Activated CD8-positive, alpha-beta memory T cell treated with anti-CD3 and anti-CD28 coated beads, Interleukin-2, amount 10 ng/mL, durations not matched to agents 7 days and 5 days (primary cell): Measurements from ENCODE around the gene FXYD1. TPM values are rescaled to one million over a fixed set of nuclear protein-coding genes. Genes with fewer than 3 reads are reported as not detected.

Source experiments
- ATAC-seq: fragments of 150-1000 bp; cut with Tn5 transposase; one replicate; pipeline ENCODE4 v1.10.0; 2021; ENCODE audit warnings: moderate library complexity
- CTCF ChIA-PET: fragments of 350-600 bp; sonication (Branson Sonifier 250); formaldehyde crosslinking; loops from one replicate; lab custom pipeline; 2021; ENCODE audit warnings: antibody characterized with exemption; lab: Charles Lee
- DNase-seq: peaks from one replicate; pipeline ENCODE4 v3.0.0-alpha.2; 2020
- H3K27ac Mint-ChIP-seq: one replicate; pipeline ENCODE4 v1.8.0; 2021; ENCODE audit warnings: mild to moderate bottlenecking, mixed read lengths
- H3K27me3 Mint-ChIP-seq: one replicate; pipeline ENCODE4 v1.8.0; 2021; ENCODE audit warnings: mixed read lengths
- H3K36me3 Mint-ChIP-seq: one replicate; pipeline ENCODE4 v1.8.0; 2021; ENCODE audit warnings: mild to moderate bottlenecking, mixed read lengths
- H3K4me1 Mint-ChIP-seq: one replicate; pipeline ENCODE4 v1.8.0; 2021; ENCODE audit warnings: mixed read lengths
- H3K4me3 Mint-ChIP-seq: one replicate; pipeline ENCODE4 v1.8.0; 2021; ENCODE audit warnings: mild to moderate bottlenecking, moderate library complexity, mixed read lengths
- H3K9me3 Mint-ChIP-seq: one replicate; pipeline ENCODE4 v1.8.0; 2022; ENCODE audit warnings: low read depth, mixed read lengths
- total RNA-seq, 2 experiments: library from RNA; stranded (reverse); gene quantifications; one replicate each; pipeline ENCODE4 v1.2.3, GENCODE V29; 2021

FXYD1 gene
- total RNA-seq, 2 experiments from 2014 or later, result 0.61 TPM; not detected in 1

DNA sequence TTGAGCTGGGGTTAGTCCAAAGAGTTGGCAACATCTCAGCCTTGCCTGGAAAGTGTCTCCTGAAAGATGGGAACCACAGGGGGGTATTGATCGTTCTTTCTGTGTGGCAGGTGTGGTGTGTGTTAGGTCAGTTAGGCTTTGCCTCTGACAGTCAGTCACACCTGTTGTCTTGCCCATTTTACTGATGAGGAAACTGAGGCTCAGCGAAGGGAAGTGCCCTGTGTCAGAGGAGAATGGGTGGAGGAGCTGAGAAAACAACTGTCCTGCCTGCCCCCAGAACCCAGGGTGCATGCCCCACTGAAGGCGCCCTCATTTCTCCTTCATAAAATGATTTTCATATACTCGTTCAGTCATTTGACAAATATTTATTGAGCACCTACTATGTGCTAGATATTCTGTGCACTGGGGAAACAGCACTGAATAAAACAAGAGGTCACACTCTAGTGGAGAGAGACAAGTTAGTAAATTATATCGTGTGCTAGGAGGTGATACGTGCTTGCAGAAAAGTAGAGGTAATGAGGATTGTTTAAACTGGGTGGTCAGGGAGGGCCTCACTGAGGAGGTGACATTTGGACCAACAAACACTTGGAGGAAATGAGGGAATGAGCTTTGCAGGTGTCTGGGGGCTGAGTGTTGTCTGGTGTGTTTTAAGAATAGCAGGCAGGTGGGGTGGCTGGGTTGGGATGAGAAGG, 17.5 kb downstream of the FXYD1 start:
- Mint-ChIP-seq H3K36me3 (peaks cover 58% of the 10 kb centered on the region), H3K9me3 (peaks cover under 1% of the 10 kb centered on the region), H3K27ac (peak overlapping the region; percentile 97), H3K4me3 (peak overlapping the region; percentile 97), H3K4me1 (peaks cover 37% of the 10 kb centered on the region), H3K27me3 (peaks cover 4% of the 10 kb centered on the region)
- ATAC-seq (no peak), DNase-seq (no peak)
- CTCF ChIA-PET, result no interaction called here

DNA sequence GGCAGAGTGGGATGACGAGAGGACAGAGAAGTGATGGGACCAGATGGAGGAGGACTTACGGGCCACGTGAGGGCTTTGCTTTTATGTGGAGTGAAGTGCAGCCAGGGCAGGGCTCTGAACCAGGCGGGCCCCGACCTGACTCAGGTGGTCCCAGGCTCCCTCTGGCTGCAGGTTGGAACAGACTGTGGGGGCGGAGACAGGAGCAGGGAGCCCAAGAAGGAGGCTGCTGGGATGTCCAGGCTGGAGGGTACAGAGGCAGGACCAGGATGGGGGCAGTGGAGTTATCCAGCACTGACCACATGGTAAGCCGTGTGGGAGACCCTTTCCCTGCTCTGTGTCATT, 18.0 kb downstream of the FXYD1 start:
- Mint-ChIP-seq H3K27ac (peak overlapping the region; percentile 30), H3K27me3 (peaks cover 4% of the 10 kb centered on the region), H3K9me3 (peaks cover 6% of the 10 kb centered on the region), H3K36me3 (peaks cover 63% of the 10 kb centered on the region), H3K4me3 (peak overlapping the region; percentile 97), H3K4me1 (peaks cover 37% of the 10 kb centered on the region)
- CTCF ChIA-PET, result no interaction called here
- ATAC-seq, result no peak
- no peak for DNase-seq

DNA sequence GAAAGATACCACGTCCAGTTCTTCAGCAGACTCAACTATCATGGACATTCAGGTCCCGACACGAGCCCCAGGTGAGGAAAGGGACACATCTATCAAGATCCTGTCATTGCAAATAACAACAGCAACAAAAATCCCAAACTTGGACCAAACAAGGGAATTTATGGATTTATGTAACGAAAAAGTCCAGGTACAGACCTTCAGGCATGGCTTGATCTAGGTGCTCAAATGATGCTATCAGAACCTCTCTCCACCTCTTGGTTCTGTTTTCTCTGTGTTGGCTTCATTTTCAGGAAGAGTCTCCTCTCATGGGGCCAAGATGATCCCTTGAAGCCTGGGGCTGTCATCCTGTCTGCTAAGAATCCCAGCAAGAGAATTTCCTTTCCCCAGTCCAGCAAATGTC, 18.8 kb downstream of the FXYD1 start:
- Mint-ChIP-seq H3K27me3 (peaks cover 1% of the 10 kb centered on the region), H3K4me1 (peaks cover 35% of the 10 kb centered on the region), H3K36me3 (peaks cover 70% of the 10 kb centered on the region), H3K4me3 (no peak overlapping the region), H3K27ac (no peak overlapping the region), H3K9me3 (peaks cover 9% of the 10 kb centered on the region)
- CTCF ChIA-PET, result no interaction called here
- ATAC-seq (no peak), DNase-seq (no peak)

DNA sequence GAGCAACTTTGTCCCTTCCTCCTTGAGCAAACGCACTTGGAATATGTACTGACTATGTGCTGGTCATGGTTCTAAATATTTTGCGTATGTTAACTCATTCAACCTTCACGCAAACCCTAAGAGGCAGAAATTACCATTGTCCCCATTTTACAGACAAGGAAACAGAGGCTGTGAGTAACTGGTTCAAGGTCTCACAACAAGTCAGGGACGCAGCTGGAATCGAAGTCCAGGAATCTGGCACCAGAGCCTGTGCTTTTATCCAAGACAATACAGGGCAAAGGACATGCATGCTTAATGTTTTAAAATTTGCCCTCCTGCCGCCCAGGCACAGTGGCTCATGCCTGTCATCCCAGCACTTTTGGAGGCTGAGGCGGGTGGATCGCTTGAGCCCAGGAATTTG, 21.0 kb downstream of the FXYD1 start:
- Mint-ChIP-seq H3K27me3 (no peaks in the 10 kb centered on the region), H3K9me3 (peaks cover 19% of the 10 kb centered on the region), H3K4me1 (peaks cover 25% of the 10 kb centered on the region), H3K4me3 (no peak overlapping the region), H3K36me3 (peaks cover 91% of the 10 kb centered on the region), H3K27ac (no peak overlapping the region)
- ATAC-seq (no peak), DNase-seq (no peak)
- CTCF ChIA-PET, result interaction anchor here (3.3 kb wide), 1 partner anchor 18 kb away, joined by 14 read pairs; the partner anchor contains the start of gene FXYD7

DNA sequence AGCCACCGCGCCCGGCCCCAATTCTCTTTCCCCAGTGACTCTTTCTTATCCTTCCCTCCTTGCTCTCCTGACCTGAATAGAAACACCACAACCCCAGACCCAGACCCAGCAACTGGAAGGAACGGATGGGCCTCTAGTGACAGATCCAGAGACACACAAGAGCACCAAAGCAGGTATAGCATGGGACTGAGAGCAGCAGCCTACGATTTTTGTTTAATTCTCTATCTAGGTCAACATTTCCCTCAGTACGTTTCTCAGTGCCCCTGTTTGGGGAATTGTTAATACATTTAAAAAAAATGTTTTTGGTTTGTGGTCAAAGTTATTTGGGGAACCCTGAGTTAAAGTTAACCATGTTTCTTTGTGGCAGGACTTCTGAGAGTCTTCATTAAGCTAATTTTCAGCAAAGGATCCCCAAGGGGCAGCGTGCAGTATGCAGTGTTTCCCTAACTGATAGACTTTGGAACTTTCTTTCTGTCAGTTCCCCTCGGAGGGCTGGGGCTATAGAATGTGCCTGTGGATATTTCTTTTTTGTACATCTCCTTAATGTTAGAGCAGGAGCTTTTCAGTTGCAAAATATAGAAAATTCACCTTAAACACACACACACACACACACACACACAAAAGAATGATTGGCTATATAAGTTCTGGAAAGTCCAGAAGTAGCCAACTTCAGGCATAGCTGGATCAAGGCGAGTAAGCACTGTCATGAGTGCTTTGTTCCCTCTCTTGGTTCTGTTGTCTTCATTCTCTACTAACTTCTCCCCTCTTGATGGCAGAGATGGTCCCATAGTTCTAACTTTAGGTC, 22.2 kb downstream of the FXYD1 start:
- CTCF ChIA-PET, result interaction anchor here (1.1 to 3.3 kb wide), 2 partner anchors 8 to 19 kb away, joined by 4 to 14 read pairs; partner anchors contain the start of gene FXYD7
- H3K4me1 Mint-ChIP-seq, result peaks cover 25% of the 10 kb centered on the region

DNA sequence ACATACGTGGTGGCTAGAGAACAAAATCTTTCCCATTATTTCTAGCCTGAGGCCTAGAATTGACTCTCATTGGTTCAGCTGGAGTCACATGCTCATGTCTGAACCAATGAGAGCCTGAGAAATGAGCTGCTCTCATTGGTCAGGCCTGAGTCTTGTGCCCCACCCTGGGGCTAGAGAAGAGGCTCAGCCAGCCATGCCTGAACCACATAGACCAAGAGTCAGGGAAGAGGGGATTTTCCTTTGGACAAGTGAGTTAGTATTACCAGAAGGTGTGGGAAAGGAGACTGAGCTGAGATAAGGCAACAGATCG, 22.8 kb downstream of the FXYD1 start:
- Mint-ChIP-seq H3K27me3 (no peaks in the 10 kb centered on the region), H3K4me1 (peaks cover 22% of the 10 kb centered on the region), H3K27ac (no peak overlapping the region), H3K4me3 (no peak overlapping the region), H3K9me3 (peaks cover 27% of the 10 kb centered on the region), H3K36me3 (peaks cover 99% of the 10 kb centered on the region)
- CTCF ChIA-PET, result interaction anchor here (1.1 to 3.3 kb wide), 2 partner anchors 8 to 19 kb away, joined by 4 to 14 read pairs; partner anchors contain the start of gene FXYD7
- DNase-seq (no peak), ATAC-seq (no peak)

More for the DNA sequence above, 22.2 kb downstream of the FXYD1 start:
- H3K9me3 Mint-ChIP-seq, result peaks cover 24% of the 10 kb centered on the region
- H3K4me3 Mint-ChIP-seq, result no peak overlapping the region
- DNase-seq (no peak), ATAC-seq (no peak)
- H3K36me3 Mint-ChIP-seq, result peaks cover 99% of the 10 kb centered on the region
- H3K27me3 Mint-ChIP-seq, result no peaks in the 10 kb centered on the region
- H3K27ac Mint-ChIP-seq, result no peak overlapping the region

DNA sequence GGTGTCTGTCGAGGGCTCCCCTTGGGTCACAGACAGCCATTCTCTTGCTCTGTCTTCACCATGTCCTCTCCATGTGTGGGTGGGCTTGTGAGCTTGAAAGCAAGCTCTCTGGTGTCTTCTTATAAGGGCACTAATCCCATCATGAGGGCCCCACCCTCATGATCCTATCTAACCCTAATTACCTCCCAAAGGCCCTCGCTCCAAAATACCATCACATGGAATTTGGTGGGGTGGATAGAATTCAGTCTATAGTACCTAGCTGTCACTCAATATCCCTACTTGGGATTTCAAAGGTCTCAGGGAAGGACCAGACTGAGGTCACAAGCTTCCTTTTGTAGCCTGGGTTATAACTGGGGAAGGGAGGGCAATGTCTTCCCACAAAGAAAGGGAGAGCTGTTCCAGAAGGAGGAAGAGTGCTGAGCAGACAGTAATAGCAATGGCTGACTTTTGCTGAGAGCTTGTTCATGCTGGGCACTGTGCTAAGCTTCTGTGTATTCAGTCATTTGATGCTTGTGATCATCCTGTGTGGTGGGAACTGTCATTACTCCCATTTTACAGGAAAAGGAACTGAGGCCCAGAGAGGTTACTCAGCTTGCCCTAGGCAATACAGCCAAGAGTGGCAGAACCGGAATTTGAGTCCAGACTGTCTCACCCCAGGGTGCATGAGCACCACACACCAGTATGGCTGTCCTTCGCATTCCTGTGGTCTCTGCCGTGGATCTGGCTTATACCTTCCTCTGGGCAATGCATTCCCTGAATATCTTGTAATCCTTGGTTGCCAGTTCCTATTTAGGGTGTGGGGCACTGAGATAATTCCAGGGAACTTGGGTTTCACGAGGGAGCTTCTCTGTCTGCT, 24.1 kb downstream of the FXYD1 start:
- no peak for DNase-seq
- Mint-ChIP-seq H3K36me3 (peaks cover 99% of the 10 kb centered on the region), H3K27ac (no peak overlapping the region), H3K27me3 (no peaks in the 10 kb centered on the region), H3K4me3 (no peak overlapping the region), H3K4me1 (peaks cover 25% of the 10 kb centered on the region), H3K9me3 (peaks cover 29% of the 10 kb centered on the region)
- CTCF ChIA-PET, result interaction anchor here (0.7 to 0.9 kb wide), 2 partner anchors 9 to 51 kb away, joined by 3 to 4 read pairs; no protein-coding TSS in a partner anchor
- ATAC-seq, result no peak

DNA sequence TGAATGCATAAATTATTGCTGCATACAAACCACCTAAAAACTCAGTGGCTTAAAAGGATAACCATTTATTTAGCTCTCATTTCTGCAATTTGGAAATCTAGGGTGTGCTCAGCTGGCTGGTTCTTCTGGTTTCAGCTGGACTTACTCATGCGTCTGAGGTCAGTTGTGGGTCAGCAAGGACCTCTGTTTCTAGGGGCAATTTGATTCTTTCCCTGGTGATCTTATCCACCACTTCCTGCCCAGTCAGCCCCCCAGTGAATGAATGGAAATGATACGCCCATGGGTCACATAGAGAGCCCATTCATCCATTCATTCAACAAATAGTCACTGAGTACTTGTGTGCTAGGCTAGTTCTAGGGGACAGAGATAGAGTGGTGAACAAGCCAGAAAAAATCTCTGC, 25.8 kb downstream of the FXYD1 start:
- Mint-ChIP-seq H3K4me1 (peaks cover 22% of the 10 kb centered on the region), H3K36me3 (peaks cover 93% of the 10 kb centered on the region), H3K27ac (peak overlapping the region; percentile 15), H3K27me3 (no peaks in the 10 kb centered on the region), H3K4me3 (no peak overlapping the region), H3K9me3 (peaks cover 29% of the 10 kb centered on the region)
- no peak for DNase-seq
- no peak for ATAC-seq
- CTCF ChIA-PET, result no interaction called here

DNA sequence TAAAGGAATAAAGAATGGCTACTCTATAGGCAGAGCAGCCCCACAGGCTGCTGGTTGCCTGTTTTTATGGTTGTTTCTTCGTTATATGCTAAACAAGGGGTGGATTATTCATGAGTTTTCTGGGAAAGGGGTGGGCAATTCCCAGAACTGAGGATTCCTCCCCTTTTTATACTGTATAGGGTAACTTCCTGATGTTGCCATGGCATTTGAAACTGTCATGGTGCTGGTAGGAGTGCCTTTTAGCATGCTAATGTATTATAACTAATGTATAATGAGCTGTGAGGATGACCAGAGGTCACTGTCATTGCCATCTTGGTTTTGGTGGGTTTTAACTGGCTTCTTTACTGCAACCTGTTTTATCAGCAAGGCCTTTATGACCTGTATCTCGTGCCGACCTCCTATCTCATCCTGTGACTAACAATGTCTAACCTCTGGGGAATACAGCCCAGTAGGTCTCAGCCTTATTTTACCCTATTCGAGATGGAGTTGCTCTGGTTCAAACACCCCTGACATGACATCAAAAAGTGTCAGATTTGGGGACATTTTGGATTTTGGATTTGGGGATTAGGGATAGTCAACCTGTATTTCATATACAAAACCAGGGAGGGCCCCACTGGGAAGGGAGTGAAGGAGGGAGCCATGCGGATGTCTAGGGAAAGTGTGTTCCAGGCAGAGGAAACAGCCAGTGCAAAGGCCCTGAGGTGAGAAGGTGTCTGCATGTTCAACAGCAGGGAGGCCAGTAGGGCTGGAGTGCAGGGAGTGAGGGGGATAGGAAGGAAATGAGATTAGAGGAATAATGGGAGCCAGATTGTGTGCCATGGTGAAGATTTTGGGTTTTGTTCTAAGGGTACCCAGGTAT, 26.8 kb downstream of the FXYD1 start:
- Mint-ChIP-seq H3K4me3 (no peak overlapping the region), H3K27ac (peak overlapping the region; percentile 8), H3K36me3 (peaks cover 89% of the 10 kb centered on the region), H3K9me3 (peaks cover 29% of the 10 kb centered on the region), H3K27me3 (no peaks in the 10 kb centered on the region), H3K4me1 (peaks cover 21% of the 10 kb centered on the region)
- CTCF ChIA-PET, result no interaction called here
- ATAC-seq, result no peak
- DNase-seq, result no peak

DNA sequence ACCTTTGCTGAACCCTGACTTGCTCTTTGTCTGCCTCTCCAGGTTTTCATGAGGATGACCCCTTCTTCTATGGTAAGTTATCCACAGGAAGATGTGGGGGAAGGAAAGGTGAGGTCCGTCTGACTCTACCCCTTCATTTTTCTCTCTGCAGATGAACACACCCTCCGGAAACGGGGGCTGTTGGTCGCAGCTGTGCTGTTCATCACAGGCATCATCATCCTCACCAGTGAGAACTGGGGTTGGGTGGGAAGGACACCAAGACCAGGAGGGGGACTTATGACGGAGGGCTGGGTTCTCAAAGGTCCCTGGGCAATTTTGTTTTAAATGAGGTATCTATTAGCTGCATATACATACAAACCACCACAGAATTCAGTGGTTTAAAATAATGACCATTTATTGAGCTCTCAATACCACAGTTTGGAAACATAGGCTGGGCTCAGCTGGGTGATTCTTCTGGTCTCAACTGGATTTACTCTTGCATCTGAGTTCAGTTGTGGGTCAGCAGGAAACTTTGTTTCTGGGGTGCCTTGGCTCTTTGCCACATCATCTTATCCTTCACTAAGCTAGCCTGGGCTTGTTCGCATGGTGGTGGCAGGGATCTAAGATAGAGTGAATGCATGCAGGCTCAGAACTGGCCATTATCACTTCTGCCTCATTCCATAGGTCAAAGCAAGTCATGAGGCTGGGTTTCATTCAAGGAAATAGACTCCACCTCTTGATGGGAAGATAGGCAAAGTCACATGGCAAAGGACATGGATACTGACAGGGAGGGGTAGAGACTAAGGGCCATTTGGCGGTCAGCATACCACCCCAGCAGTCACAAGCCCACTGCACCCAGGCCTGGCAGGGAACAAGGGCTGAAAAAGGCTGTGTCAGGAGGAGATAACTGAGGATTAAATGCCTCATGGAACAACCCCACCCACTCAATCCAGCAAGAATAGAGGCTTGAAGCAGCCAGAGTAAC, 27.8 kb downstream of the FXYD1 start:
- no peak for ATAC-seq
- Mint-ChIP-seq H3K27ac (peak overlapping the region; percentile 74), H3K4me3 (no peak overlapping the region)

DNA sequence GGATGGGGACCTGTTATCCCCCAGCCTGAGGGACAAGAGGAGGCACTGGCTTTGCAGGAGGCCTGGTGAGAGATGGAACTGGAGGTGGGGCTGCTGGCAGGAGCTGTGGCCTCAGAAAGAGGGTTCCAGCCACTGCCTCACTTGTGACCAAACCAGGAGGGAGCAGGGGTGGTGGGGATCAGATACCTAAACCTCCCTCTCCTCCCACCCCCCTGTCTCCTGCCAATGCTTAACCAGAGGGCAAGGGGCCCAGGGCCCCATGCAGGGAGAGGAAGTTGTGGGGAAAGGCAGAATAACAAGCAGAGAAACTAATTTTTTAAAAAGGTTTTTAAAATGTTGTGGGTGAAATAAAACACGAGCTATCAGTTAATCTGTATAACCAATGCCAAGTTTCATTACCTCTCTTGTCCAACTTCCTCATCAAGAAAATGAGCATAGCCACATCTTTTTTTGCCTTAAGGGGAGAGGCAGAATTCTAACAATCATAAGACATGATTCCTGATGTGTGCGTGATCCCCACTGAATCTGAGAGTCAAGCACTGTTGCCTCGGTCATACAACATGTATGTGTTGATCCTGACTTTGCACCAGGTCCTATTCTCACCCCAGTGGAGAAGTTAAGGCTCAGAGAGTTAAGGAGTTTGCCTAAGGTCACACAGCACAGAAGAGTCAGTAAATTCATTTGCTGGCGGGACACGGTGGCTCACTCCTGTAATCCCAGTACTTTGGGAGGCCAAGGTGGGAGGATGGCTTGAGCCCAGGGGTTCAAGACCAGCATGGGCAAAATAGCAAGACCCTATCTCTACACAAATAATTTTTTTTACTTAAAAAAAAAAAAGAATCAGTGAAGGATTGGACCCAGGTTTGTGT, 28.9 kb downstream of the FXYD1 start:
- no peaks in the 10 kb centered on the region for H3K27me3 Mint-ChIP-seq
- peaks cover 28% of the 10 kb centered on the region for H3K4me1 Mint-ChIP-seq
- peak overlapping the region; percentile 74 for H3K27ac Mint-ChIP-seq
- DNase-seq (no peak), ATAC-seq (peak; percentile 12)
- no peak overlapping the region for H3K4me3 Mint-ChIP-seq
- CTCF ChIA-PET, result interaction anchor here (1.1 to 1.3 kb wide), 3 partner anchors 10 to 26 kb away, joined by 3 read pairs; no protein-coding TSS in a partner anchor
- H3K9me3 Mint-ChIP-seq, result peaks cover 20% of the 10 kb centered on the region
- peaks cover 83% of the 10 kb centered on the region for H3K36me3 Mint-ChIP-seq

More for the DNA sequence above, 27.8 kb downstream of the FXYD1 start:
- Mint-ChIP-seq H3K36me3 (peaks cover 86% of the 10 kb centered on the region), H3K4me1 (peaks cover 23% of the 10 kb centered on the region), H3K27me3 (no peaks in the 10 kb centered on the region), H3K9me3 (peaks cover 26% of the 10 kb centered on the region)
- CTCF ChIA-PET, result interaction anchor here (0.7 to 1.3 kb wide), 3 partner anchors 11 to 17 kb away, joined by 3 read pairs; no protein-coding TSS in a partner anchor
- DNase-seq, result no peak
